ENCODE measurements around the gene PDPN.

DNA sequence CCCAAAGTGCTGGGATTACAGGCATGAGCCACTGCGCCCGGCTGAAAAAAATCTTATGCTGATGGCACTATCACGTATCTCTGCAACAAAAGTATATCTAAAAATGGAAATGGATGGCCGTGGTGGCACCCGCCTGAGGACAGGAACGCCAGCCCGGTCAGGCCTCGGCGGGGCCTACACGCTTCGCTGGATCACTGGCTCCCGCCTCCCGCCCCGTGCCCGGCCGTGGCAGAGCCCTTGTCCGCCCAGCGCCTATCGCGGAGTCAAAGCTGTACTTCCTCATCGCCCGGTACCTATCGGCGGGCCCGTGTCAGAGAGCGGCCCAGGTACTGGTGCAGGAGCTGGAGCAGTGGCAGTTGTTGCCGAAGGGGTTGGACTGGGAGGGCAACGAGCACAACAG lies 28.8 kb upstream of the PDPN start:
- TF ChIP-seq, protein P1, sequence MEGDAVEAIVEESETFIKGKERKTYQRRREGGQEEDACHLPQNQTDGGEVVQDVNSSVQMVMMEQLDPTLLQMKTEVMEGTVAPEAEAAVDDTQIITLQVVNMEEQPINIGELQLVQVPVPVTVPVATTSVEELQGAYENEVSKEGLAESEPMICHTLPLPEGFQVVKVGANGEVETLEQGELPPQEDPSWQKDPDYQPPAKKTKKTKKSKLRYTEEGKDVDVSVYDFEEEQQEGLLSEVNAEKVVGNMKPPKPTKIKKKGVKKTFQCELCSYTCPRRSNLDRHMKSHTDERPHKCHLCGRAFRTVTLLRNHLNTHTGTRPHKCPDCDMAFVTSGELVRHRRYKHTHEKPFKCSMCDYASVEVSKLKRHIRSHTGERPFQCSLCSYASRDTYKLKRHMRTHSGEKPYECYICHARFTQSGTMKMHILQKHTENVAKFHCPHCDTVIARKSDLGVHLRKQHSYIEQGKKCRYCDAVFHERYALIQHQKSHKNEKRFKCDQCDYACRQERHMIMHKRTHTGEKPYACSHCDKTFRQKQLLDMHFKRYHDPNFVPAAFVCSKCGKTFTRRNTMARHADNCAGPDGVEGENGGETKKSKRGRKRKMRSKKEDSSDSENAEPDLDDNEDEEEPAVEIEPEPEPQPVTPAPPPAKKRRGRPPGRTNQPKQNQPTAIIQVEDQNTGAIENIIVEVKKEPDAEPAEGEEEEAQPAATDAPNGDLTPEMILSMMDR (conservative IDR thresholded peaks at IDR 0.05 in 1 of 2, IDR thresholded peaks at IDR 0.05 in 1 of 2; ENCODE audit: low read depth in 1 of 2, low read length in 2 of 2) = no peak
- TF ChIP-seq EZH2 (IDR thresholded peaks at IDR 0.05; ENCODE audit: low read length, missing control alignments) = no peak

Data from fibroblast of lung (primary cell).